Epithelial cell of proximal tubule (primary cell): ENCODE measurements around the gene MAPK8IP2. TPM values are rescaled to one million over a fixed set of nuclear protein-coding genes. Genes with fewer than 3 reads are reported as not detected.
A peak's percentile ranks its signal among the peaks of the same experiment; 100 is the strongest.
"Not testable (repeated sequence)": the region's sequence is repeated elsewhere in the genome, so short reads cannot be mapped to it uniquely, and the experiment has no call there.

Experiments
- DNase-seq: peaks from one replicate; pipeline ENCODE4 v3.0.0-alpha.2; 2011; ENCODE audit warnings: low read depth
- H3K4me3 ChIP-seq: 2 replicates; pipeline ENCODE4 v1.5.1; 2011; ENCODE audit warnings: low read depth, mild to moderate bottlenecking, low read length
- total RNA-seq: library from RNA; depleted of rRNA; stranded (reverse); fragments of >200 nt; gene quantifications from 2 replicates; pipeline ENCODE4 v1.2.3, GENCODE V29; 2015
- TF ChIP-seq, protein P1 (sequence below): conservative IDR thresholded peaks from 2 replicates; pipeline ENCODE4 v1.5.1; 2012; ENCODE audit warnings: low read depth, mild to moderate bottlenecking, low read length

The MAPK8IP2 gene
- total RNA-seq, 1 donor from 2014 or later = 0.23 TPM

DNA sequence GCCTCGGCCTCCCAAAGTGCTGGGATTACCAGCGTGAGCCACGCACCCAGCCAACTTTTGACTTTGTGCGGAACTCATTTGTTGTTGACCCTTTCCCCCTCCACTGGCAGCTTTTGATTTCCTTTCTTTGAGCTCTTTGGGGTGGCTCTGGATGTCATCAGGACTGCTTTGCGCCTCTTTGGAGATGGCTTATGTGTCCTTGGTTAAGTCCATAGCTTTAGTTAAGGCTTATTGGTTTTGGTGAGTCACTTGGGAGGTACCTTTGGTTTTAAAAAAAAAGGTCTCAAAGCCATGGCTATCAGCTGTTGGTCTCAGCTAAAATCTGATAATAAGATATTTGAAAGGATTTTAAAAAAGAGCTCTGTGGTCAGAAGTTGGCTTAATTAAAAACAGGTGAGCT lies 32.5 kb downstream of the MAPK8IP2 start:
- DNase-seq = no peak
- TF ChIP-seq, protein P1, sequence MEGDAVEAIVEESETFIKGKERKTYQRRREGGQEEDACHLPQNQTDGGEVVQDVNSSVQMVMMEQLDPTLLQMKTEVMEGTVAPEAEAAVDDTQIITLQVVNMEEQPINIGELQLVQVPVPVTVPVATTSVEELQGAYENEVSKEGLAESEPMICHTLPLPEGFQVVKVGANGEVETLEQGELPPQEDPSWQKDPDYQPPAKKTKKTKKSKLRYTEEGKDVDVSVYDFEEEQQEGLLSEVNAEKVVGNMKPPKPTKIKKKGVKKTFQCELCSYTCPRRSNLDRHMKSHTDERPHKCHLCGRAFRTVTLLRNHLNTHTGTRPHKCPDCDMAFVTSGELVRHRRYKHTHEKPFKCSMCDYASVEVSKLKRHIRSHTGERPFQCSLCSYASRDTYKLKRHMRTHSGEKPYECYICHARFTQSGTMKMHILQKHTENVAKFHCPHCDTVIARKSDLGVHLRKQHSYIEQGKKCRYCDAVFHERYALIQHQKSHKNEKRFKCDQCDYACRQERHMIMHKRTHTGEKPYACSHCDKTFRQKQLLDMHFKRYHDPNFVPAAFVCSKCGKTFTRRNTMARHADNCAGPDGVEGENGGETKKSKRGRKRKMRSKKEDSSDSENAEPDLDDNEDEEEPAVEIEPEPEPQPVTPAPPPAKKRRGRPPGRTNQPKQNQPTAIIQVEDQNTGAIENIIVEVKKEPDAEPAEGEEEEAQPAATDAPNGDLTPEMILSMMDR = no peak
- no peak overlapping the region for H3K4me3 ChIP-seq

DNA sequence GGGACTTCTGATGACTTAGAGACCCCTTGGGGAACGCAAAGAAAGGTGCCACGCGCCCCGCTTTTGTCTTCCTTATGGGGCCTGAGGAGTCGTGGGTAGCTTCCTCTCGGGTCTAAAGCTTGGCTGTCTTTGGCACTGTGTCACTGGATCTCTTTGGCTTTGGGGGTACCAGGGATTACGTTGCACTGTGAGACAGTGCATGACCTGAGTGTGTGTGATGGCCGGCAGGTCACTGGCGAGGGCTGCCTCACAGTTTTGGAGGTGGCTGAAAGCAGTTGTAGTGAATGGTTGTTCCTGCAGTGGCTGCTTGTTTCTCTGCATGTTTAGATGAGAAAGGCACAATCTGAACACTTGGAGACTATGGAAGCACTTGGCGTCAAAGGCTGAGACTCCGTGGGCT lies 33.2 kb downstream of the MAPK8IP2 start:
- DNase-seq = no peak
- TF ChIP-seq, protein P1 = no peak
- H3K4me3 ChIP-seq = no peak overlapping the region

DNA sequence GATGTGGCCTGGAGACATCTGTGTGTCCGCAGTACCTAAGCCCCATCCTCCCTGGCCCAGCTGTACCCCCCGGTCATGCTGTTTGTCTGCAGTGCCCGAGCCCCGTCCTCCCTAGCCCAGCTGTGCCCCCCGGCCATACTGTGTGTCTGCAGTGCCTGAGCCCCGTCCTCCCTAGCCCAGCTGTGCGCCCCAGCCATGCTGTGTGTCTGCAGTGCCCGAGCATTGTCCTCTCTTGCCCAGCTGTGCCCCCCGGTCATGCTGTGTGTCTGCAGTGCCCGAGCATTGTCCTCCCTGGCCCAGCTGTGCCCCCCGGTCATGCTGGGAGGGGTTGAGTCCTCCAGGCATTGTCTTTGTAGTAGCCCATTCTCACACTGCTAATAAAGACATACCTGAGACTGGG lies 35.0 kb downstream of the MAPK8IP2 start:
- TF ChIP-seq, protein P1 = no peak
- DNase-seq = no peak
- no peak overlapping the region for H3K4me3 ChIP-seq

DNA sequence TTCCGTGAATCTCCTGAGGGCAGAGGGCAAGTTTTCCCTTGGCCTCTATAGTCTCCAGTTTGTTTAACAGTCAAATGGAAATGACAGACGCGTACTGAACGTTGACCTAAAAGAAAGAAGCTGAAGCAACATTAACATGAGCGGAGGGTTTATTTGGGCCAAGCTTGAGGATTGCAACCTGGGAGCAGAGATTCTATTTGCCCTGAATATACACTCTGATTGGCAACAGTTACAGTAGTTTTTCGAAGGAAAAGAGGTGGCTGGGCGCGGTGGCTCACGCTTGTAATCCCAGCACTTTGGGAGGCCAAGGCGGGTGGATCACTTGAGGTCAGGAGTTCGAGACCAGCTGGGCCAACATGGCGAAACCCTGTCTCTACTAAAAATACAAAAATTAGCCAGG lies 39.7 kb downstream of the MAPK8IP2 start:
- DNase-seq = not testable (repeated sequence)

DNA sequence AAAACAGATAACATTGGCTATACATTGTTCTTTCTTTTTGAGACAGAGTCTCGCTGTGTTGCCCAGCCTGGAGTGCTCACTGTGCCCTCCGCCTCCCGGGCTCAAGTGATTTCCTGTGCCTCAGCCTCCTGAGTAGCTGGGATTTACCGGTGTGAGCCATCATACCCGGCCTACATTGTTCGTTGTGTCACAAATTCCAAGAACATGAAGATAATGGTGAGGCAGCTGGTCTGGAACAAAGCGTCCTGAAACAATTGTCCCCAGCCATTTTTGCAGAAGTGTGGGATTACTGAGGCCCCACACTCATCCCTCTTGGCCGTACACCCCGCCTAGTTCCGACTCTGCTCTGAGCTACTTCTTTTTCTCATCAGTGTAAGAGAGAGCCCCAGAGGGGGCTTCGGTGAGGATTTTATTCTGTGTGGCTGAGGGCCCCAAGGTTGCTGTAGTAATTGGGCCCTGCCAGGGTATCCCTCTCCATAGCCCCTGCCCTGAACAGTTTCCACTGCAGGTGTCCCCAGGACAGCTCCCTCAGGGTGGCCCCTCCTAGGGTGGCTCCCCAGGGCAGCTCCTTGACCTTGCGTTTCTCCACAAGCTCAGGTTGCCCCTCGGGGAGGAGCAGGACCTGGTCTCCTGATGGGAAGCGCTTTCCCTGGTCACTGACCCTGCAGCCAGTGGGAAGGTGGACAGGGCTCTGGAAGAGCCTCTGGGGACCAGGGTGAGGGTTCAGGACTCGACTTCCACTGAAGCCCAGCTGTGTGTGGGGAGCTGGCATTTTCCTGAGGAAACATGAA lies 40.5 kb downstream of the MAPK8IP2 start:
- no peak overlapping the region for H3K4me3 ChIP-seq
- TF ChIP-seq, protein P1 = no peak

More for the DNA sequence above, 39.7 kb downstream of the MAPK8IP2 start:
- not testable (repeated sequence) for H3K4me3 ChIP-seq

DNA sequence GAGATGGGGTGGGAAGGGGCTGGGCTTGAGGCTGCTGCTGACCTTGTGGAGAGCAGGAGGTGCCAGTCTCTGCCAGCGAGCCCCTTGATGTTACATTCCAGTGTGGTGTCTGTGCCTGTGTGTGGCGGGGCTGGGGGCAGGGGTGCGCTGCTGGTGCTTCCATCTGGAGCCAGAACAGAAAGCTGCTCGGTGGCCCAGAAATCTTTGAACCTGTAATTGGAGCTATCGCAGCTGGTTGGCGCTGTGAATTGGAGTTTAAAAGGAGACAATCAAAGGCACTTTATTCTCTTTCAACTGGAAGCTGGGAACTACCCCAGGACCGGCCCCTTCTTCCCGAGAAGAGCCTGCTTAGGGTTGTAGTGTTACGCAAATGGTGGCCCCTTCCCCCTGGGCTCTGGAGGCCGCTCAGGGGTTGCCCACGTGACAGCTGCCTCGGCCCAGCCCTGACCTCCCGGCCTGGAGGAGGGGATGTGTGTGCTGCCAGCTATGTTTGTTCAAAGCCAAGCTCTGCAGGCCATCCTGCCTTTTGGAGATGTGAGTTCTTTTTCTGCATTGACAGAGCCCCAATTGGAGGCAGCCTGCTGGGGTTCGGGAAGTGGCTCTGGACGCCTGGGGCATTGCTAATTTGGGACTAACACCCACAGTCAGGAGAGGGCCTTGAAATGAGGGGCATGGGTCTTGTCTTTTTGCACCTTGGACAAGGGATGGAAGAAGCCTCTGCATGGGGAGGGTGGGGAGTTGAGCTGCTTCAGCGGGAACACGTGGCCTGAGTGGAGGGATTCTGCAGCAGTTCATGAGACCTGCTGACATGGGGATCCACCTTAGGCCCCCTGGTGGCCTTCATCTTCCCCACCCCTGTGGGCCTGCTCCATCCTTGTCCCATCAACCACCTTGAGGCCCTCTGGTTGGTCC lies 41.4 kb downstream of the MAPK8IP2 start:
- no peak for DNase-seq
- peak overlapping the region; percentile 16 for H3K4me3 ChIP-seq
- TF ChIP-seq, protein P1 = peak; percentile 59

More for the DNA sequence above, 40.5 kb downstream of the MAPK8IP2 start:
- DNase-seq = no peak

DNA sequence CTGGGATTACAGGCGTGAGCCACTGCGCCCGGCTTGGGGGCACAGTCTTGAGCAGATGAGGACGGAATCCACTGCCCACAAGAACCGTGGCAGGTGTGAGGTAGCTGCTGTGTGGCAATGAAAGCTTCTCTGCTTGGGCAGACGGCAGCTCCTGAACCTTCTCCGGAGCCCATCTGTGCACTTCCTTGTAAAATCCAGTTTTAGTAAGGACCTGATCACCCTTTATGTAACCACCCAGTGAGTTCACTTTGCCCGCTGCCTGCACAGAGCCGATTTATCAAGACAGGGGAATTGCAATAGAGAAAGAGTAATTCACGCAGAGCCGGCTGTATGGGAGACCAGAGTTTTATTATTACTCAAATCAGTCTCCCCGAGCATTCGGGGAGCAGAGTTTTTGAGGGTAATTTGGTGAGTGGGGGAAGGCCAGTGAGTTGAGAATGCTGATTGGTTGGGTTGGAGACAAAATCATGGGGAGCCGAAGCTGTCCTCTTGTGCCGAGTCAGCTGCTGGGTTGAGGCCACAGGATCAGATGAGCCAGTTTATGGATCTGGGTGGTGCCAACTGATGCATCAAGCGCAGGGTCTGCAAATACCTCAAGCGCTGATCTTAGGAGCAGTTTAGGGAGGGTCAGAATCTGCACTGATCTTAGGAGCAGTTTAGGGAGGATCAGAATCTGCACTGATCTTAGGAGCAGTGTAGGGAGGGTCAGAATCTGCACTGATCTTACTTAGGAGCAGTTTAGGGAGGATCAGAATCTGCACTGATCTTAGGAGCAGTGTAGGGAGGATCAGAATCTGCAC lies 42.6 kb downstream of the MAPK8IP2 start:
- not testable (repeated sequence) for H3K4me3 ChIP-seq, DNase-seq

DNA sequence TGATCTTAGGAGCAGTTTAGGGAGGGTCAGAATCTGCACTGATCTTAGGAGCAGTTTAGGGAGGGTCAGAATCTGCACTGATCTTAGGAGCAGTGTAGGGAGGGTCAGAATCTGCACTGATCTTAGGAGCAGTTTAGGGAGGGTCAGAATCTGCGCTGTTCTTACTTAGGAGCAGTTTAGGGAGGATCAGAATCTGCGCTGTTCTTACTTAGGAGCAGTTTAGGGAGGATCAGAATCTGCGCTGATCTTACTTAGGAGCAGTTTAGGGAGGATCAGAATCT lies 43.2 kb downstream of the MAPK8IP2 start:
- H3K4me3 ChIP-seq, DNase-seq: not testable (repeated sequence)
